Stimulated activated CD8-positive, alpha-beta memory T cell treated with anti-CD3 and anti-CD28 coated beads, Interleukin-7, amount 100 ng/mL, for 4 hours (primary cell): ENCODE data around the gene SHF.

ENCODE experiments used
- DNase-seq, 2 donors: peaks; one replicate each; pipeline ENCODE4 v3.0.0-alpha.2; 2020; ENCODE audit warnings: low read depth in 2 of 2

The SHF gene

DNA sequence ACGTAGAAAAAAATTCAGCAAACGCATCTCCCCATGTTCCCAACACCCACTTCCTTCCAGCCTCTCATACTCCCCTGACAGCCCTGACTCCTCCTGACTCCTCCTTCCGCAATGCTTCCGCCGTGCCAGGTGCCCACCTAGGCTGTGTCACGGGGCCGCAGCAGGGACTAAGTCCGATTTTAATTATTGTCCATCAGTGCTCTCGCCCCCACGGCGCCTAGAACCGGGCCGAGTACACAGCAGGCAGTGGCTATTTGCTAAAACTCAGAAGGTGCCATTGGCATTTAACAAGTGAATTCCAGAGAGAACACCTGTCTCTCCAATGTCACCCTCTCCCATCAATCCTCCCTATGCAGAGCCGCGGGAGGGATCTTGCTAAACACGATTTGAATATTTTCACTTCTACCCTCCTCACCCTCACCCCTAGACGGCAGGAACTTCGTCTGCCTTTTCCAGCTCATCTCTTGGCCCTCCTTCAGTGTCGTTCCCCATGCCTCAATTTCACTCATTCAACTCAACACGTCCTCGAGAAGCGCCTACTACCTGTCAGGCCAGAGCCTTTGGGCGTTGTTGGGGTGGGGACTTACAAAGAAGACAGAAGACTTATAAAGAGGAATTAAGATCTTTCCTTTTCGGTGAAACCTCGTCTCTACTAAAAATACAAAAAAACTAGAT, 11.5 kb upstream of the SHF start:
- DNase-seq: no peak

DNA sequence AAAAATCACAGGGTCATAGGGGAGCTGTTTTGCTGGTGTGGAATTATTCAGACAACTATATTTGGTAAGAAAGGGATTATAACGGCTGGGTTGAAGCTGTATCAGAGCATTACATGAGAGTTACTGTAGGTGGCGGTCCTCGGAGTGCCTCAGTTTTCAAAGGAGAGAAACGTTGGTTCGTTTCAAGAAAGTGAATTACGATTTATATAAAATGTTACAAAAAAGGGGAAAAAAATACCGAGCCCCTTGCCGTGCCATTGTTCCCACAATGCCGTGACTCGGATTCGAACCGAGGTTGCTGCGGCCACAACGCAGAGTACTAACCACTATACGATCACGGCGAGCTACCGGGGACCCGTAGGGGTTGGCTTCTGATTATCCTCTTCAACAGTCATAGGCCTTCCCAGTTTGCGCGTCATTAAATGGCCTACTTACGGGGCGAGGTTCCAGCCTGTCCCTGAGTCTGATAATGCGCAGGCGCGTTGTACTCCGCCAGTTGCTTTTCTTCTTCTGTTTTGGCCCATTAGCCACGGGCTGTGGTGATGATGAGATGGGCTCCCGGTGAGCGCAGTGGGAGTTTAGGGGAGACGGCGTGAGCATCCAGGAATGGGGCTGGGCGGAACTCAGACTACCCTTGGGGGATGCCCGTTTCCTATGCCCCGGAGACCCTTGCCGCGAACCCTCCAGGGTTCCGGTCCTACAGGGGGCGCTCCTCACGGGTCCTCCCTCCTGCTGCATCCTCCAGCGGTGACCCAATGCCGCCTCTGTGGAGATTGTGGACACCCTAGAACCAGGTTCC, 10.8 kb upstream of the SHF start:
- peak; percentile 82 to 93 for DNase-seq

DNA sequence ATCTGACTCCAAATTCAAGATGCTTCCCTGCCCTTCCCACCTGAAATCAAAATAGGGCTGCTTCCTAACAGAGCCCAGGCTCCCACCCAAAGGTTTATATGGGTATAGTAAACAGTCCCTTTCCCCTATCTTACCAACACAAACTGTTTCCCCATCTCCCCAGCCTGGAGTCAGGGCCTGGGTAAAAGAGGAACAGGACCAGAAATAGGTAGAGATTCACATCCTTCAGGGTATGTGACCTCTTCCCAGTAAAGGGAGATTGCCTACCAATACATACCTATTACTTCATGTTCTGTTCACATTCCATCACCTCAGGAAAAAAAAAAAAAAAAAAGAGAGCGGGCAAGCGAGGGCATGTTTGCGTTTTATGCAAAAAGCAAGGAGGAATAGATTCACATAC, 9.7 kb upstream of the SHF start:
- DNase-seq: no peak

DNA sequence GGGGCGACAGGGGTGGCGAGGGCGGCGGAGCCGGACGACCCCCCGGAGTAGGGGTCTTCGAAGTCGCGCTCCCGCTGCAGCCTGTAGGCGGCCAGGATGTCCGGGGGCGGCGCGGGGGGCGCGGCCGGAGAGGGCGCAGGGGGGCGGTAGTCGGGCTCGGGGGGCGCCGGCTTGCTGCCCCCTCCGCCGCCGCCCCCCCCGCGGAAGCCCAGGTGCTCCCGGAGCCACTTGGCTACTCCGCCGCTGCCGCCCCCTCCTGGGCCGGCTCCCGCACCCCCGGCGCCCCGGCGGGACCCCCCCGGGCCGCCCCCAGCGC, 230 bp downstream of the SHF start:
- no peak for DNase-seq

DNA sequence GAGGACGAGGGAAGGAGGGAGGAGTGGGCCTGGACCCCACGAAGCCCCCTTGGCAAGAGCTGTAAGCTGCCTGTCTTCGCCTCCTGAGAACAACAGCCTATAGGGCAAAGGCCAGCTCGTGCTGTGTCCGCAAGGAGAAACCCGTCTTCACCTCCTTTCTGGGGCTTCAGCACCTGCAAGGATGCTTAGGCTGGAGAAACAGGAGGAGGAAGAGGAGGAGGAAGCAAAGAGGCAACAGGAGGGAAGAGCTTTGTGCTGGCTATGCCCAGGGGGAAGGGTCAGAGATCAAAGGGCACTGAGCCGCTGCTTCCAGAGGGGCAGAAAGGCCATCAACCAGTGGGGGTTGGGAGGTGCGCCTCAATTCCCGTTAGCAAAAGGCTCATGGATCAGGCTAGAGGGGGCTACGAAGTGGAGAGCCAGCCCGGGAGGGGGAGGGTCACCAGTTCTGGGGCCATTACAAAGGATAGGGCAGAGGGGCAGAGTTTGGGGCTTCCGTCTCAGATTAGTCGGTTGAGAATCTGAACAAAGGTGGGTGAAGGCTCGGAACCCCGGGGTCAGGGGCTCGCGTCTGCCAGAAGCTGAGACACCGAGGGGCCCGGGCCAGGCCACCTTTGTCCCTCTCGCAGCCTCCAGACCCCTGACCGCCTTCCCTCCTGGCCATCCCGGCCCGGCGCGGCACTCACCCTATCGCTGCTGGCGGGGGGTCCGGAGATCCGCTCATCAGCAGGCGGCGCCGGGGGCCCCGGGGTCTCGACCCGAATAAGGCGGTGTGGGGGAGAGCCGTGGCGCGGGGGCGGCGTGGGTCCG, 792 bp downstream of the SHF start:
- DNase-seq: no peak

DNA sequence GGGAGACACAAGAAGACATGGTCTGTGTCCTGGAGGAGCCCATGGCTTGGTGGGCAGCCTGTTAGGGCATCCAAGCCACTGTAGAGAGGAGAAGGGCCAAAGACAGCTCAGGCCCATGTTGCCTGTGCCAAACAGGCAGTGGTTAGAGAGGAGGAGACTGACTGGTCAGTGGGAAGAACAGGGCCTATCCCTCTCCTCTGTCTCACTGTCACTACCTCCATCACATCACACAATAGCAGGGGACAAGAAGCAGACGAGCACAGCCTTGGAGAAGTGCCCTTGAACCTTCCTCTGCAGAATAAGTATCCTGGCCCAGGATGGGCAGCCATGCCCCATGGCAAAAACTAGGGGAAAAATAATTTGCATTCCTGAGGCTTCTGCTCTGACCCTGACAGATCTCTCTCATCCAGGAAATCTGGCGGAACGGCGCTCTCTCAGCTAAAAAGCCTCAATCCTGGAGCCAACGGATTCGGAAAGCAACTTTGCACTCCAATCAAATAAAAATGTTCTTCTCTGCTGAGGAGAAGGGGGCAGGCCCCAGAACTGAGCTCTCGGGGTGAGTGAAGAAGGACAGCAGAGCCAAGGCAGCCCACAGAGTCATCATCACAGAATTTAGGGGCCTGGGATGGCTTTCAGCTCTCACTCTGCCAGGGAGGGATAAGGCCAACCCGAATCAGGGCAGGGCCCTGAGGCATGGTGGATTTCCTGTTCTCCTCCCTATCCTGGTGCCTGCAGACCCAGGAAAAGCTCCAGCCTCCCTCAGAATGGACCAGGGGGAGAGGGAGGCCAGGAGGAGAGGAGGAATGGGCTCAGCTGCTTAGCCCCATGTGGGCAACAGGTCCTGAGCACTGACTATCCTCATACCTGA, 1.6 kb downstream of the SHF start:
- DNase-seq: no peak

DNA sequence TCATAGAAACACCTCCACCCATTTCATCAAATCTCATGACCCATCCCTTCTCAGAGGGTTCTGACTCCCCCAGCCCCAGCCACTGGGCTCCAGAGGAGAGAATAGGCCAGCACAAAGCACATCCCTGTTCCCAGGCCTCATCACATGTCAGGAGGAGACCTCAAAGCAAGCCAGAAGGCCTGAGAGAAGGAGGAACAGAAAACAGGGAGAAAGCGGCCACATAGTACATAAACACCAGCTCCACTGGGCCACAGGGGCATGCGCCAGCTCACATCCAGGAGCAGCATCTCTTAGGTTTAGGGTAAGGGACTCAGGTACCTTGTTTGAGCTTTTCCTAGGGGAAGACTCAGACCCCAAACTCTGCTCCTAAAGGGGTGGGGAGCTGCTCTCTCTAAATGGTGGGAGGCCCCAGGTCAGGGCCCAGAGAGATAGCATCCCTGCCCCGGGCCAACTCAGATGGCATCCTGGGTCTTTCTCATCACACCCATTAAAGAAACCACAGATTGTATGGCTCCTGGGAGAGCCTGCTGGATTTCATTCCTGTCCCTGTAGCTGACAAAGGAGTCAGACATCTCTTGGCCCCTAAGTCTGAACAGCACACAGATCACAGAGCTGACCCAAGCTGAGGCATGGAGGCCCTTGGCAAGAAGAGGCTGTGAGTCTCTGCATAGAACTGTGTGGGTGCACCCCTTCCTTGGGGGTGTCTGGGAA, 2.5 kb downstream of the SHF start:
- DNase-seq: no peak

DNA sequence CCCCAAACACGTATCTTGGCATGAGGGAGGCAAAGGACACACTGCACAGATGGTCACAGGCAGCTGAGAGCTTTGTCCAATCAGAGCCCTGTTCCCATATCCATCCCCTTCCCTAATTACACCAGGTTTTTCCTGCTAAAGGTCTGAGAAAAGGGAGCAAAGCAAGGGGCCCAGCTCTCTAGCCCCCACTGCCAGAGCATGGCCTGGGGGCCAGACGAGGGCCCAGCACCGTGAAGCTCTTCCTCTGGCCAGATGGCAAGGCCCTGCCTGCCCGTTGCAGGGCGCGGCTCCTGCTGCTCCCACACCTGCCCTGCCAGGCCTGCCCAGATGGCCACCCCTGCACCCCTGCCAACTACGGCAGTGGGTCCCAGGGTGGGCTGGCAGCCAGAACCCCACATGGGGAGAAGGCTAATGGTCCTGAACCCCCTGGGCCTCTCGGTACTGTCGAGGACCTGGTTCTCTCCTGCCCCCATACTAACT, 3.2 kb downstream of the SHF start:
- no peak for DNase-seq

DNA sequence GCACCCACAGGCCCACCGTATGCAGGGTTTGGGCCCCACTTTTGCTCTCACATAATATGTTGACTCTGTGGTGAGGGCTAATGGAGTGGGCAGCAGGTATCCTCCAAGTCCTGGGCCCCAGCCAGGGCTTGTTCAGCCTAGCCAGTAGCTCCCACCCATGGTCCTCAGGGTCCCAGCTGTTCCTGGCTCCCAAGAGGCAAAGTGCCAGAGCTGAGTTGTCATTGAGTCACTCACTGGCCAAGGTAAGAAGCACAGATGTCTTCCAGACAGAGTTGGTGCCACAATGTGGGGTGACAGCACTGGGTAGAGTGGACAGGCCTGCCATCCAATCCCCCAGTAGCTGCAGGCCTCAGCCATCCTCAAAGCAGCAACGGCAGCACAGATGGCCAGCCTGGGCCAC, 4.3 kb downstream of the SHF start:
- no peak for DNase-seq

DNA sequence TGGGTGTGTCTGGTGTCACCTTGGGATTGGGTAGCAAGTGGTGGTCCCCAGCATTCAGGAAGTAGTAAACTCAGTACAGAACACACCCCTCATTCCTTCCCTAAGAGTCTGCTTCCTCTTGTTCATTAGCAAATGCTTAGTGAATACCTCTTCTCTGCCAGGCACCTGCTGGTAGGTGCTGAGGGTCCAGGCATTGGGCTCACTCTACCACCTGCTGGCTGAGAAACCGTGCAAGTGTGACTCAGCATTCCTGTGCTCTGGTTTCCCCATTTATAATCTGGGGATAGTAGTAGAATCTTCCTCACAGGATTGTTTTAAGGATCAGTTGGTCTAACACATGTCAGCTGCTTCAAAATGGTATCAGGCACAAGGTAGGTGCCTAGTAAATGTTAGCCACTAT, 4.8 kb downstream of the SHF start:
- DNase-seq: no peak

DNA sequence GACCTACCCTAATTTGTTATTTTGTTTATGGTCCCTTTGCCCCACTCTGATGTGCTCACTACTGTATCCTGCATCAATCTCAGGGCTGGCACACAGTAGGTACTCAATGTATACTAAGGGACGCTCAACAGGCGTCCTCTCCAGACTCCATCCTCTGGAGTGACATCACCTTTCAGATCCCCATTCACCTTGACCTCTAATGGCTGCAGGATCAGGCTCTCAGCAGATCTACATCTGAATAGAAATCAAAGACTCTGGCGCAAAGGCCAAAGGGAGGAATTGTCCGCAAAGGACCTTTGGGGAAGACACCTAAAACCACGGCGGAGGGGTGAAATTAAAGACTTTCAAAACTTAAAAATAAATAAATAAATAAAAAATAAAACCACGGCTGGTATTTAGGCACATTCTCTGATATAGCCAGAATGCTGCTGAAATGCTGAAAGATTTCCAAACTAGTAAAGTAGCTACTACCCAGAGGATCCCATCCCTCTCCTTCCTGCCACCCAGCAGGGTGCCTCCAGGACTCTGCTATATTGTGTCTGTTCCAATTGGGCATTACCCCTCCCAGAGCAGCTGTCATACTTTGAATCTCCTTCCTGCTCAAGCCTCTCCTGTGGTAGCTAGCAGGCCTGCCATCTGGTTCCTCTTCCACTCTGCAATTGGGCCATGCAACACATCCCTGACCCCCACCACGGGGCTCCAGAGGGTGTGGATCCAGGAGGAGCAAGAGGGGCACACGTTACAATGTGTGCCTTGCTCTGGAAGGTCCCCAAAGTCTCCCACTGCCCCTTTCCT, 6.1 kb downstream of the SHF start:
- DNase-seq: no peak

DNA sequence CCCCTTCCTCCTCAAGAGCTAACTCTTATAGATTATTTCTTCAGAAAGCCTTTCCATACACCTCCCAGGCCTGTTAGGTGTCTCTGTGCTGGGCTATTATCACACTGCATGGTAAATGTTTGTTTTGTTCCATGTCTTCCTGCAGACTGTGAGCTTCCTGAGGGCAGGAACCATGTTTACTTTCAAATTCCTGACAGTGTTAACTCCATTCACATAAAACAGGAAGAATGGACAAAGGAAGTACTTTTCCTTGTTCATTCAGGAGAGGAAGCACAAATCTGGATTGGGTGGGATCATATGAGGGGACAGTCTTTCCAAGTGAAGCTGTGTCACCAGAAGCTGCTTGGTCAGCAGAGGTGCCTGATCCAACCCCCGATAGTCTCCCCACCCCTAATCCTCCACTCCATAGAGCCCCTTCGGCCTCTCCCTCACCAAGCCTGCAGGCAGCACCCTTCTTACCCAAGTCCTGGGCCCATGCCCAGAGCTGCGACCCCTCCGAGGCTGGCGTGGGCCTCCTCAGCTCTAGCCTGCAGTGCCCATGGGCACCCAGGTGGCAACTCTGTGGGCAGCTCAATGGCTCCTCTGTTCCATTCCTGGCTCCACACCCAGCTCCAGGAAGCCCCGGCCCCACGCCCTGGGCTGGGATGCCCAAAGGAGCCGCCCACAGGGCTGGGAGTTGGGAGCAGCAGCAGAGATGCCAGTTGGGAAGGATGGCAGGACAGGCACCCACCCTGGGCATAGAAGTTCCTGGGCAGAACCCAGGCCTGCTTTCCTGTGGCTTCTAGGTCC, 6.9 kb downstream of the SHF start:
- DNase-seq: no peak

DNA sequence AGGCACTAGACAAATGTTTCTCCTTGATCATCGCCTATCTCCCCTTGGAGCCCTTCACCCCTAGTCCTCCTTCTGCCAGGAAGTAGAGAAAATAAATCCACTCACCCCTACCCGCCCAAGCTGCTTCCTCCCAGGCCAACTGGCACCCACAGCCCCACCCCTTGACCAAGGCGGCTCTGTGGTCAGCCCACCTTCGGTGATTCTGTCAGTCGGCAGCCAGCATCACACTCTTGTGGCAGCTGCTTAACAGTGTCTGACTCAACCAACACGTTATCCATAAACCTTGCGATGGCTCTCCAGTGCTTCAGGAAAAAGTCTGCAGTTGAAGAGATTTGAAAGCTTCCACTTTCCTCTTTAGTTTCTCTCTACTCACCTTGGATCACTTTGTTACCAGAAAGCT, 7.6 kb downstream of the SHF start:
- DNase-seq: peak in 1 of 2 donors; percentile 29

DNA sequence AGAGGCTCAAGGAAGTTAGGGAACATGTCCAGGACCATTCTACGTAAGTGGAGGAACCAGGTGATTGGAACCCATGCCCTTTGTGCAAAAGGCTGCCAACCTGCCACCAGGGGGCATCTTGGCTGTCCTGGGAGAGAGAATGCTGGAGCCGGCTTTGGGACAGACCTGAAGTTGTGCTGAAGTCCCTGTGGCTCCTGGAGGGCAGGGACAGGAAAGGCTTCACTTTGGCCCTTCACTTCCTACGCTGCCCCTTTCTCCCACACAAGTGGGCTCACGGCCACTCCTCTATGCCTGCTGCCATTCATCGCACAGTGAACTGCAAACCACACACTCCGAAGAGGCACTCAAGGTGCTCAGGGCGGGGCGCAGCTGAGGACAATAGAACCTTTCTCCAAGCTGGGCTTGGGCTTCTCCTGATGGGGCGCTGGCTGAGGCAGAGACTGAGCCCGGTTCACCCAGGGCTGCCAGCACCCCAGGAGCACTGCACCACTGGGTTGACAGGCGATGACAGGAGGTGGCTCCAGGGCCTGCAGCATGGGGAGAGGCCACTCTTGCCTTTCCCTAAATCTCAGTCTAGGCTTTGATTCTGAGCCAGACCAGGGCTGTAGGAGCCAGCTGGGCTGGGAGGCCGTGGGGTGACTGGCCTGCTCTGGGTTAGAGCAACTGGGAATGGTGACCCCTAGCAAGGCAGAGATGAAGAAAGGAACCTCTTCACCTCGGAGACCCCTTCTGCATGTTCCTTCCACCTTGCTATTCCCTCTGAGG, 8.4 kb downstream of the SHF start:
- DNase-seq: peak in 1 of 2 donors; percentile 42

DNA sequence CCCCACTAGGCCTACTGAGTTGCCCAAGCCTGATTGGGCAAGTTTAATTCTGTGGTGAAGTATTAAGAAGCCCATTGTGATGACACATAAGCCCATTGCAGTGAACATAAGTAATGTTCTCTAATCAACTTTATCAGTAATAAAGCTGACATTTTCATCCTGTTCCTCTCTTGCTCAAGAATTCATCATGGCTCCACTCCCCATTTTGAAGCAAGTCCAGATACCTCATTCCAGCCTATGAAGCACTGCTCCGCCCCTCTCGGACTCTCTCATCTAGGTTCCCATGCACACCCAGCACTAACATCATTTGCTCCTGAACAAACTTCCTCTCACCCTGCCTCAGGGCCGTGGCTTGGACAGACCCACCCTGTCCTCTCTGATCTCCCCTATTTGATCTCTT, 10.5 kb downstream of the SHF start:
- DNase-seq: no peak

DNA sequence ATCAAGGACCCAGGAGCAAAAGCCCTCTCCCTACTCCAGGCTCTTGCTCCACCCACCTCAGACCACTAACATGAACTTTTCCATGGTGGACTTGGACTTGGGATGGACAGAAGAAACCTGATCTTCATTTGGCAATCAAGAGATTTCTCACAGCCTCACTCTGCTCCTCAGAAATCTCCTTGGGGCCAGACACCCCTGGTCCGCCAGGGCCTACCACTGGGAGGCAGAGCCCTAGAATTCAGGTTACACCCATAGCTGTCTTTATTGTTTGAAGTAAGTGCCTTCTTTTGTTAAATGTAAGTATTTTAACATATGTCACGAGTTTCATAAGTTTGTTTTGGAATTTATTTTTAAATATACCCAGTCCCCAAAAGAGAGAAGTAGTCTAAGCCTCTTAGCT, 13.2 kb downstream of the SHF start:
- no peak for DNase-seq

DNA sequence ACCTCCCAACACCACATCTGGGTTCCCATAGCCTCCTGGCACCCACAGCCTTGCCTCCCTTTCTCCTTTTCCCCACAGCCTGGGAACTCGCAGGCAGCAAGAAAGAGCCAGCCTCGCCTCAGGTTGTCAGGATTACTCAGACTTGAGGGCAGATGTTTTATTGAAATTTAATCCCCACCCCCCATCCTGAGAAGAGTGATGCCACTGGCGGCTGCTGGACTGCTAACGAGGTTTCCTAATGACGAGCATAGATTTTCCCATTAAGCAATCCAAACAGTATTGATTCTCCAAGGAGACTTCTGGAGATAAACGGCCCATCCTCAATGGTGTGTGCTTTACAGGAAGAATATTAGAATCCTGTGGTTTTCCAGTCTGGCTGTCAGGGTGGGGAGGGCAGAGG, 13.7 kb downstream of the SHF start:
- no peak for DNase-seq

DNA sequence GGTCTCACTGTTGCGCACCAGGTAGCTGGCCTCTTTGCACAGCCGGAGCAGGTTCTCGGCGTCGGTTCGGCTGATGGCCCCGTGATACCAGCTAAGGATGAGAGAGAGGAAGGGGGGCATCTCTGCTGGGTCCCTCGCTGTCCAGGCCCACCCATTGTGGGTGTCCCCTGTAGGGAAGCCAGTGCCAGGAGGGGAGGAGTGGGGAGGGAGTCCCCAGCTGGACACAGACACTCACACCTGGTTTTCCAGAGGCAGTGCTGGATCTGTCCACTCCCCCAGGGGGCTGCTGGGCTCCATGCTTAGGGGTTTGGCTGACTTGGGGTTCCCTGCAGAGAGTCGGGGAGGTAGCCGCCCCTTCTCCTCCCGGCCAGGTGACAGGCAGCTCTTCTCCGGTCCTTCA, 15.9 kb downstream of the SHF start:
- DNase-seq: no peak
